Activated B cell treated with CpG ODN at 0.5 μM for 24 hours (primary cell): ENCODE results near the gene RPL7L1. TPM values are rescaled to one million over a fixed set of nuclear protein-coding genes. Genes with fewer than 3 reads are reported as not detected.

Experiments used
- ATAC-seq: fragments of 200-7000 bp; cut with Tn5 transposase; one replicate; pipeline ENCODE4 v1.10.0; 2021; ENCODE audit warnings: low read depth, mild to moderate bottlenecking, moderate library complexity
- CTCF ChIA-PET: fragments of 350-600 bp; sonication (Branson Sonifier 250); formaldehyde crosslinking; loops from one replicate; lab custom pipeline; 2021; ENCODE audit warnings: antibody characterized with exemption; lab: Charles Lee
- POLR2A ChIA-PET: fragments of 350-600 bp; sonication (Branson Sonifier 250); formaldehyde crosslinking; loops from one replicate; lab custom pipeline; 2021; ENCODE audit warnings: antibody characterized with exemption; lab: Charles Lee
- DNase-seq: peaks from one replicate; pipeline ENCODE4 v3.0.0; 2022
- H3K27ac Mint-ChIP-seq: one replicate; pipeline ENCODE4 v1.8.0; 2020; ENCODE audit warnings: mixed read lengths
- H3K27me3 Mint-ChIP-seq: one replicate; pipeline ENCODE4 v1.8.0; 2021; ENCODE audit warnings: mixed read lengths
- H3K36me3 Mint-ChIP-seq: one replicate; pipeline ENCODE4 v1.8.0; 2021; ENCODE audit warnings: low read depth, mixed read lengths
- H3K4me1 Mint-ChIP-seq: one replicate; pipeline ENCODE4 v1.8.0; 2021; ENCODE audit warnings: mixed read lengths
- H3K4me3 Mint-ChIP-seq: one replicate; pipeline ENCODE4 v1.8.0; 2020; ENCODE audit warnings: mild to moderate bottlenecking, mixed read lengths
- H3K9me3 Mint-ChIP-seq: one replicate; pipeline ENCODE4 v1.8.0; 2020; ENCODE audit warnings: mixed read lengths
- CTCF ChIP-seq: fragments of 200-600 bp; IDR thresholded peaks from one replicate; pipeline ENCODE4 v1.8.0; 2022; ENCODE audit warnings: antibody characterized with exemption, mild to moderate bottlenecking
- intact Hi-C: fragments of 100-400 bp; cut with micrococcal nuclease; formaldehyde crosslinking; loops from one replicate; pipeline ENCODE4 v1.15.1; 2024
- total RNA-seq: library from RNA; stranded (reverse); gene quantifications from 2 replicates; pipeline ENCODE4 v1.2.3, GENCODE V29; 2022

RPL7L1 gene
- total RNA-seq, 1 donor from 2014 or later, result 110 TPM

DNA sequence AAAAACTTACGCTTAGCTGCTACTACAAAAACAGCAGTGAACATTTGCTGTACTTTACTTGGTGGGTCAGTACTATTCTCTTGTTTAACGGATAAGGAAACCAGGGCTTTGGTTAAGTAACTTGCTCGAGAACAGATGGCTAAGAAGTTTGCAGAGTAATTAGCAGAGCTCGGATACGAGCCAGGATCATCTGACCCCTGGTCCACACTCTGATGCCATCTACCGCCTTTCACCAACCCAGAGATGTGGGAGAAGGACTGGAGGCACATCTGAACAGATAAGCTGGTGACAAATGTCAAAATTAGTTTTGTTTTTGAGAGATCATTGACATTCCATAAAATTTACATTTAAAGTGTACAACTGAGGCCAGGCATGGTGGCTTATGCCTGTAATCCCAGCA, 18.9 kb upstream of the RPL7L1 start:
- no peak for TF ChIP-seq CTCF
- ATAC-seq, result no peak
- Mint-ChIP-seq H3K27me3 (no peaks in the 10 kb centered on the region), H3K4me3 (no peak overlapping the region), H3K4me1 (no peaks in the 10 kb centered on the region), H3K36me3 (peaks cover 71% of the 10 kb centered on the region), H3K9me3 (no peaks in the 10 kb centered on the region), H3K27ac (no peak overlapping the region)
- intact Hi-C loops, result no loop called here
- ChIA-PET POLR2A (no interaction called here), CTCF (no interaction called here)
- DNase-seq, result no peak

DNA sequence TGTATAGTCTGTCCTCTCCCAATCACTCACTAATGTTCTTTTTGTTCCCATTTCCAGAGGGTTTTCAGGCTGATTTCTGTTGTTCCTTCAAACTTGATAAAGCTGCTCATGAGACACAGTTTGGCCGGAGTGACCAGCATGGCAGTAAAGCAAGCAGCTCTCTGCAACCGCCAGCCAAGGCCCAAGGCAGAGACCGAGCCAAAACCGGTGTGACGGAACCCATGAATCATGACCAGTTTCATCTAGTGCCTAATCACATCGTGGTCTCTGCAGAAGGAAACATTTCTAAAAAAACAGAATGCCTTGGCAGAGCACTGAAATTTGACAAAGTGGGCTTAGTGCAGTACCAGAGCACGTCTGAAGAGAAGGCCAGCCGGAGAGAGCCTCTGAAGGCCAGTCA, 14.8 kb upstream of the RPL7L1 start:
- CTCF ChIA-PET, result no interaction called here
- POLR2A ChIA-PET, result interaction anchor here (0.7 kb wide), 1 partner anchor 89 kb away, joined by 3 read pairs; no protein-coding TSS in a partner anchor

DNA sequence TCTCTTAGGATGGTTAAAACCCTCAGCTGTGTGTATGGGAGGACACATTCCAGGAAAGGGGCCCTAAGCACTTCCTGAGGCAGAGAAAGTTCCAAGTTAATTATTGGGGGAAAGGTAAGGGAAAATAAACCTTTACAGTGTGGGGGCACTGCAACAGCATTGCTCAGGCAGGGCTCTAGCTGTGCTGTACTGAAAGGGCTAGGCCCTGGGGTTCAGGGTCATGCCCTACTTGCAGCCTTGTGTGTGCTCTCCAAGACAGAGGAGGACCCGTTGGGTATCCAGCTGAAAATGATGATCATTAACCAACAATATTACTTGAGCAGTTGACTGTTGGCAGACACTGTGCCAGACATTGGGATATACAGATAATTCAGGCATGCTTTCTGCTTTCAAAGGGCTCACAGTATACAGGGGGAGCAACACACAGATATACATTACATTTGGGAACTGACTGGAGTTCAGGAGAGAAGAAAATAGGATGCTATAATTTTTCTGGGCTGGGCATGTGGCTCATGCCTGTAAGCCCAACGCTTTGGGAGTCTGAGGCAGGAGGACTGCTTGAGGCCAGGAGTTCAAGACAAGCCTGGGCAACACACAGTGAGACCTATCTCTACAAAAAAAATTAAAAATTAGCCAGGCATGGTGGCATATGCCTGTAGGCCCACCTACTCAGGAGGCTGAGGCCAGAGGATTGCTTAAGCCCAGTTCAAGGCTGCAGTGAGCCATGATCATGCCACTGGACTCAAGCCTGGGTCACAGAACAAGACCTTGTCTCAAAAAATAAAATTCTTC, 9.1 kb upstream of the RPL7L1 start:
- Mint-ChIP-seq H3K4me1 (peaks cover 3% of the 10 kb centered on the region), H3K9me3 (no peaks in the 10 kb centered on the region), H3K27ac (no peak overlapping the region), H3K36me3 (peaks cover 27% of the 10 kb centered on the region), H3K4me3 (no peak overlapping the region), H3K27me3 (no peaks in the 10 kb centered on the region)
- no peak for ATAC-seq
- ChIA-PET POLR2A (no interaction called here), CTCF (no interaction called here)
- intact Hi-C loops, result no loop called here
- no peak for TF ChIP-seq CTCF
- DNase-seq, result no peak

More for the DNA sequence above, 14.8 kb upstream of the RPL7L1 start:
- H3K27ac Mint-ChIP-seq, result no peak overlapping the region
- peaks cover 74% of the 10 kb centered on the region for H3K36me3 Mint-ChIP-seq
- no peak overlapping the region for H3K4me3 Mint-ChIP-seq
- no peak for TF ChIP-seq CTCF
- no peaks in the 10 kb centered on the region for H3K9me3 Mint-ChIP-seq
- intact Hi-C loops, result no loop called here
- ATAC-seq, result no peak
- DNase-seq, result no peak
- no peaks in the 10 kb centered on the region for H3K4me1 Mint-ChIP-seq
- H3K27me3 Mint-ChIP-seq, result no peaks in the 10 kb centered on the region

- H3K27me3 Mint-ChIP-seq, result no peaks in the 10 kb centered on the region
- no peak for TF ChIP-seq CTCF
- H3K4me3 Mint-ChIP-seq, result no peak overlapping the region
- POLR2A ChIA-PET, result interaction anchor here (0.6 to 1.5 kb wide), 4 partner anchors 8 to 248 kb away, joined by 3 to 10 read pairs (median 6); partner anchors contain the start of gene BICRAL
- H3K27ac Mint-ChIP-seq, result no peak overlapping the region
- no peak for DNase-seq
- H3K4me1 Mint-ChIP-seq, result peaks cover 3% of the 10 kb centered on the region
- no peaks in the 10 kb centered on the region for H3K9me3 Mint-ChIP-seq
- H3K36me3 Mint-ChIP-seq, result peaks cover 16% of the 10 kb centered on the region
- CTCF ChIA-PET, result no interaction called here
- no peak for ATAC-seq
- intact Hi-C loops, result no loop called here
These were observed 7.7 kb upstream of the RPL7L1 start for GRCh38 chr6:42871711-42872110.

DNA sequence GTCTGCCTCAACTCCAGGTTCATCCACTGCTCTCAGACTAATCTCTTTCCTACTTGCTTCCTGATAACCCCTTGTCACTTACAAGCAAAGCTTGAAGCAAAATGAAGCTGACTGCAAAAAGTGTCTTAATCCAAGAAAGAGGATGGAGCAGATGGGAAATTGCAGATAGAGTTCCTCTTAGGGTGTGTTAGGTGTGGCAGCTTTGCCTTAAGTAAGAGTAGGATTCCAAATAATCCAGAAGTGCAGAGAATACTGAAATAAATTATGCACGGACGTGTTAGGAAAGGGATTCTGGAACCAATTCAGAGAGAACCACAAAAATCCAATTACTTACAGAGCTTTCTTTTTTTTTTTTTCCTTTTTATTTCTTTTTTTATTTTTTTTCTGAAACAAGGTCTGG, 6.1 kb upstream of the RPL7L1 start:
- peaks cover 5% of the 10 kb centered on the region for H3K36me3 Mint-ChIP-seq
- H3K27ac Mint-ChIP-seq, result no peak overlapping the region
- no peak overlapping the region for H3K4me3 Mint-ChIP-seq
- peaks cover 3% of the 10 kb centered on the region for H3K4me1 Mint-ChIP-seq
- ChIA-PET POLR2A (interaction anchor here (0.6 to 2.1 kb wide), 2 partner anchors 125 to 127 kb away, joined by 10 to 12 read pairs; partner anchors contain the start of gene TBCC), CTCF (interaction anchor here (1.0 to 1.4 kb wide), 2 partner anchors 23 to 211 kb away, joined by 4 read pairs; no protein-coding TSS in a partner anchor)
- no peak for ATAC-seq
- no peak for TF ChIP-seq CTCF
- no peak for DNase-seq
- no peaks in the 10 kb centered on the region for H3K27me3 Mint-ChIP-seq
- no peaks in the 10 kb centered on the region for H3K9me3 Mint-ChIP-seq
- intact Hi-C loops, result no loop called here
